SK-N-SH treated with all-trans-retinoic acid at 6 μM for 48 hours (cell line): ENCODE data around the gene HERC2.

ENCODE experiments used
- GLIS3 ChIP-seq: fragments of 250-450 bp; sonication (Bioruptor Pico); IDR thresholded peaks from 2 replicates; pipeline ENCODE4 v1.5.0; 2020; ENCODE audit warnings: mild to moderate bottlenecking, moderate library complexity
- ISL1 ChIP-seq: fragments of 250-450 bp; sonication (Bioruptor Pico); IDR thresholded peaks from 2 replicates; pipeline ENCODE4 v2.1.2; 2022; ENCODE audit warnings: mild to moderate bottlenecking, moderate library complexity
- TCF4 ChIP-seq: fragments of 250-450 bp; sonication (Bioruptor Pico); IDR thresholded peaks from 2 replicates; pipeline ENCODE4 v1.8.0; 2021; ENCODE audit warnings: mild to moderate bottlenecking, moderate library complexity, borderline replicate concordance
- ZFP3 ChIP-seq: fragments of 250-450 bp; sonication (Bioruptor Pico); IDR thresholded peaks from 2 replicates; pipeline ENCODE4 v1.5.0; 2020; ENCODE audit warnings: mild to moderate bottlenecking, moderate library complexity
- TF ChIP-seq, protein P1 (sequence below): fragments of 250-450 bp; sonication (Bioruptor Pico); IDR thresholded peaks from 2 replicates; pipeline ENCODE4 v1.8.0; 2021; ENCODE audit warnings: low read depth, mild to moderate bottlenecking, moderate library complexity, borderline replicate concordance

DNA sequence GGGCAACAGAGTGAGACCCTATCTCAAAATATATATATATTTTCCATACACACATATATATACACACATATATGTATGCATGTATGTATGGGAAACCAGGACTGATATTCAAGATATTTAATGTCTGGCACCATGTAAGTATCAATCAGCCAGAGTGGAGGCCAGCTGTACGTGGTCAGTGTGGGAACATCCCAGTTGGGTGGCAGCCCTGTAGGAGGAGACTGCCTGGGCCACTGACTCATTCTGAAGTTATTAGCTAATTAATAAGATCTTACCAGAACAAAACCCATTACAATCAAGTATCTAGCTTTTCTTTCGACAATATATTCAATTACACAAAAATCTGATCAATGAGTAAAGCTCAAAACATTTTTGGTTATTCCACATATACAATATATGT, 137.8 kb downstream of the HERC2 start:
- TF ChIP-seq ISL1 (CRISPR knock-in tag) (no peak), TCF4 (CRISPR knock-in tag) (no peak), ZFP3 (CRISPR knock-in tag) (no peak), GLIS3 (CRISPR knock-in tag) (no peak)
- TF ChIP-seq, protein P1, sequence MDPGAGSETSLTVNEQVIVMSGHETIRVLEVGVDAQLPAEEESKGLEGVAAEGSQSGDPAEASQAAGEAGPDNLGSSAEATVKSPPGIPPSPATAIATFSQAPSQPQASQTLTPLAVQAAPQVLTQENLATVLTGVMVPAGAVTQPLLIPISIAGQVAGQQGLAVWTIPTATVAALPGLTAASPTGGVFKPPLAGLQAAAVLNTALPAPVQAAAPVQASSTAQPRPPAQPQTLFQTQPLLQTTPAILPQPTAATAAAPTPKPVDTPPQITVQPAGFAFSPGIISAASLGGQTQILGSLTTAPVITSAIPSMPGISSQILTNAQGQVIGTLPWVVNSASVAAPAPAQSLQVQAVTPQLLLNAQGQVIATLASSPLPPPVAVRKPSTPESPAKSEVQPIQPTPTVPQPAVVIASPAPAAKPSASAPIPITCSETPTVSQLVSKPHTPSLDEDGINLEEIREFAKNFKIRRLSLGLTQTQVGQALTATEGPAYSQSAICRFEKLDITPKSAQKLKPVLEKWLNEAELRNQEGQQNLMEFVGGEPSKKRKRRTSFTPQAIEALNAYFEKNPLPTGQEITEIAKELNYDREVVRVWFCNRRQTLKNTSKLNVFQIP (CRISPR knock-in tag), result no peak
